Chondrocyte (in vitro differentiated cells): Measurements from ENCODE around the gene URB1. TPM values are rescaled to one million over a fixed set of nuclear protein-coding genes. Genes with fewer than 3 reads are reported as not detected.
"Not testable (repeated sequence)": the region's sequence is repeated elsewhere in the genome, so short reads cannot be mapped to it uniquely, and the experiment has no call there.

Source experiments
- DNase-seq: peaks from one replicate; pipeline ENCODE4 v3.0.0; 2021; ENCODE audit warnings: mixed read lengths, low spot score
- H3K27ac Mint-ChIP-seq: one replicate; pipeline ENCODE4 v1.8.0; 2021; ENCODE audit warnings: mild to moderate bottlenecking, moderate library complexity, mixed read lengths; ENCODE audit not compliant: unreplicated experiment
- H3K27me3 Mint-ChIP-seq: 2 replicates; pipeline ENCODE4 v1.8.0; 2021; ENCODE audit warnings: low read depth, mixed read lengths
- H3K36me3 Mint-ChIP-seq: 2 replicates; pipeline ENCODE4 v1.8.0; 2021; ENCODE audit warnings: low read depth, mixed read lengths
- H3K4me1 Mint-ChIP-seq: 2 replicates; pipeline ENCODE4 v1.8.0; 2021; ENCODE audit warnings: low read depth, mild to moderate bottlenecking, mixed read lengths
- H3K4me3 Mint-ChIP-seq: one replicate; pipeline ENCODE4 v1.8.0; 2021; ENCODE audit warnings: mild to moderate bottlenecking, moderate library complexity, mixed read lengths; ENCODE audit not compliant: unreplicated experiment
- H3K9me3 Mint-ChIP-seq: 2 replicates; pipeline ENCODE4 v1.8.0; 2021; ENCODE audit warnings: low read depth, mixed read lengths
- total RNA-seq: library from RNA; stranded (reverse); gene quantifications from 3 replicates; pipeline ENCODE4 v1.2.1, GENCODE V29; 2021
- TF ChIP-seq, protein P1 (sequence below): fragments of 200-600 bp; sonication (generic); IDR thresholded peaks from 2 replicates; pipeline ENCODE4 v1.5.0; 2021; ENCODE audit warnings: antibody characterized with exemption, mild to moderate bottlenecking, moderate library complexity

The URB1 gene
- total RNA-seq, 1 donor from 2014 or later = 15.1 TPM

- peak overlapping the region; percentile 93 for H3K27ac Mint-ChIP-seq
- TF ChIP-seq, protein P1, sequence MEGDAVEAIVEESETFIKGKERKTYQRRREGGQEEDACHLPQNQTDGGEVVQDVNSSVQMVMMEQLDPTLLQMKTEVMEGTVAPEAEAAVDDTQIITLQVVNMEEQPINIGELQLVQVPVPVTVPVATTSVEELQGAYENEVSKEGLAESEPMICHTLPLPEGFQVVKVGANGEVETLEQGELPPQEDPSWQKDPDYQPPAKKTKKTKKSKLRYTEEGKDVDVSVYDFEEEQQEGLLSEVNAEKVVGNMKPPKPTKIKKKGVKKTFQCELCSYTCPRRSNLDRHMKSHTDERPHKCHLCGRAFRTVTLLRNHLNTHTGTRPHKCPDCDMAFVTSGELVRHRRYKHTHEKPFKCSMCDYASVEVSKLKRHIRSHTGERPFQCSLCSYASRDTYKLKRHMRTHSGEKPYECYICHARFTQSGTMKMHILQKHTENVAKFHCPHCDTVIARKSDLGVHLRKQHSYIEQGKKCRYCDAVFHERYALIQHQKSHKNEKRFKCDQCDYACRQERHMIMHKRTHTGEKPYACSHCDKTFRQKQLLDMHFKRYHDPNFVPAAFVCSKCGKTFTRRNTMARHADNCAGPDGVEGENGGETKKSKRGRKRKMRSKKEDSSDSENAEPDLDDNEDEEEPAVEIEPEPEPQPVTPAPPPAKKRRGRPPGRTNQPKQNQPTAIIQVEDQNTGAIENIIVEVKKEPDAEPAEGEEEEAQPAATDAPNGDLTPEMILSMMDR = no peak
- H3K27me3 Mint-ChIP-seq = no peaks in the 10 kb centered on the region
- DNase-seq = no peak
- peak overlapping the region; percentile 99 for H3K4me3 Mint-ChIP-seq
- no peaks in the 10 kb centered on the region for H3K9me3 Mint-ChIP-seq
- peaks cover 26% of the 10 kb centered on the region for H3K4me1 Mint-ChIP-seq
- peaks cover 2% of the 10 kb centered on the region for H3K36me3 Mint-ChIP-seq
These were observed 113.5 kb downstream of the URB1 start for GRCh38 chr21:32279377-32279680.

DNA sequence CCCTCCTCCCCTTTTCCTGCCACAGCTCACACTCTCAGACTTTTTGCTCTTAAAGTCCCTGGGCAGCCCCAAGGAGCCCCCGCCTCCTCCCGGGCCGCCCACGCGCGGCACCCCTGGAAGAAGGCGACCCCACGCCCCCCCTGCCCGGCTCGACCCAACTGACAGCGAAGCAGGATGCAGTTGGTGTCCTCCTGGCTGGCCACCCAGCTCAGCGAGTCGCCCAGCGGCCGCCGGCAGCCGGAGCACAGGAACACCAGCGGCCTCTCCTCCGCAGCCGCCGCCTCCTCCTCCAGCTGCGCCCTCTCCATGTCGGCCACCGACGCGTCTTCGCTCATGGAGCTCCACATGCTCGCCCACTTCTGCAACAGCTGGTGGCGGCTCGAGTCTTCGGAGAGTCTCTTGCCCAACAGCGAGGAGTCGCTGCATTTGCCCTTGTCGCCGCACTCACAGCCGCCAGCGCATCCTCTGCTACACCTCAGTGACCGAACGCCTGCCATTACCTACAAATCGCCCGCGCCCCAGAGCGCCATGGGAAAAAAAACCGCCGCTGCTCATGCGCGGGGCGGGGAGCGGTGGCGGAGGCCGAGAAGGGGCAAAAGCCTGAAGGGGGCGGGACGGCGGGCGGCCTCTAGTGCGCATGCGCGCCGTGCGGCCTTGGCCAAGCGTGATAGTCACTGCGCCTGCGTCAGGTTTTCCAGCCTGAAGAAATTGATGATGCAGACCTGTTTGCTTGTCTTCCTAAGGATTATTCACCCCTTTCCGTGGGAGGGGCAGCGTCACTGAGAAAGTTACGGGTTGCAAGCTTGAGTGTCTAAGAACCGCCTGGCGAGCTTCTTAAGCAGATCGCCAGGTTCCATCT, 114.1 kb downstream of the URB1 start, which contains the start of gene MIS18A:
TSS of gene MIS18A (minus strand) at position 532 of the 859 bp plus-strand sequence. CDS start at position 497, 35 bp downstream.
- peak; percentile 96 for DNase-seq
- no peaks in the 10 kb centered on the region for H3K9me3 Mint-ChIP-seq
- peak within 1 kb of the TSS; percentile 99 for H3K4me3 Mint-ChIP-seq
- peaks cover 26% of the 10 kb centered on the region for H3K4me1 Mint-ChIP-seq
- H3K27ac Mint-ChIP-seq = peak within 1 kb of the TSS; percentile 93
- no peaks in the 10 kb centered on the region for H3K36me3 Mint-ChIP-seq
- no peaks in the 10 kb centered on the region for H3K27me3 Mint-ChIP-seq
- TF ChIP-seq, protein P1 = peak; percentile 59

DNA sequence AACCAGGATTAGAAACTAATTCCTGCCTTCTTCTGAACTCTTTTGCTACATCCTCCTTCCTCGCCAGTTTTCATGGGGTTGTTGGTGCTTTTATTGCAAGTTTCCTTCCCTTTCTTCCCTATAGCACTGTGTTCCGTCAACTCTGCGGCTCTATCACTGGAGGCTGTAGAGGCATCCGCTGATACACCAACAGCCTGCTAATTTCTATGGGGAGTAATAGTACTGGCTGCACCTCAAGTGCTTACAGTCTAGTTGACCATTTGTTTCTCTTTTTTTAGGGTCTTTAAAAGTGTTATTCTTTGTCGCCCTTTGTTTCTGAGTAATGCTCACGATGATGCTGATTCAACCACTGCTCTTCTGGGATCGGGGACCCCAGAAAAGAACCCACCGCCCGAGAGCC, 114.7 kb downstream of the URB1 start:
- Mint-ChIP-seq H3K27ac (no peak overlapping the region), H3K9me3 (no peaks in the 10 kb centered on the region), H3K27me3 (no peaks in the 10 kb centered on the region), H3K4me1 (peaks cover 26% of the 10 kb centered on the region), H3K4me3 (peak overlapping the region; percentile 99), H3K36me3 (no peaks in the 10 kb centered on the region)
- TF ChIP-seq, protein P1 = no peak
- DNase-seq = no peak

- no peaks in the 10 kb centered on the region for H3K27me3 Mint-ChIP-seq
- no peak overlapping the region for H3K4me3 Mint-ChIP-seq
- H3K9me3 Mint-ChIP-seq = no peaks in the 10 kb centered on the region
- DNase-seq = no peak
- no peak overlapping the region for H3K27ac Mint-ChIP-seq
- TF ChIP-seq, protein P1 = no peak
- H3K4me1 Mint-ChIP-seq = peaks cover 26% of the 10 kb centered on the region
- H3K36me3 Mint-ChIP-seq = peaks cover 2% of the 10 kb centered on the region
These were observed 116.1 kb downstream of the URB1 start for GRCh38 chr21:32276671-32277070.

GRCh38 chr21:32270748-32271147, 122.1 kb downstream of the URB1 start:
- DNase-seq = no peak
- TF ChIP-seq, protein P1 = no peak
- Mint-ChIP-seq H3K4me3 (no peak overlapping the region), H3K27ac (no peak overlapping the region), H3K27me3 (no peaks in the 10 kb centered on the region), H3K9me3 (no peaks in the 10 kb centered on the region), H3K4me1 (no peaks in the 10 kb centered on the region), H3K36me3 (peaks cover 6% of the 10 kb centered on the region)

GRCh38 chr21:32265321-32265720, 127.5 kb downstream of the URB1 start:
- DNase-seq, H3K36me3 Mint-ChIP-seq, H3K27me3 Mint-ChIP-seq, H3K4me3 Mint-ChIP-seq, H3K4me1 Mint-ChIP-seq, H3K9me3 Mint-ChIP-seq, H3K27ac Mint-ChIP-seq: not testable (repeated sequence)
